Natural killer cell (primary cell): ENCODE results near the gene MXRA7. TPM values are rescaled to one million over a fixed set of nuclear protein-coding genes. Genes with fewer than 3 reads are reported as not detected.

Source experiments
- ATAC-seq, 3 donors: fragments of 150-1000 bp in 2 of 3; fragments of 200-7000 bp in 1 of 3; cut with Tn5 transposase; 1 replicate in 1 of 3; 2 replicates in 2 of 3; pipeline ENCODE4 v1.10.0; 2021; ENCODE audit warnings: mild to moderate bottlenecking in 2 of 3, moderate library complexity in 2 of 3
- DNase-seq, 2 donors: peaks; one replicate each; pipeline versions ENCODE4 v3.0.0 to v3.0.0-alpha.2; 2013 to 2021; ENCODE audit warnings: mixed read lengths in 1 of 2
- H3K27ac ChIP-seq: one replicate; pipeline ENCODE4 v1.5.1; 2013; ENCODE audit warnings: mild to moderate bottlenecking, low read length
- H3K27me3 ChIP-seq: one replicate; pipeline ENCODE4 v1.6.1; 2013; ENCODE audit warnings: low read length; ENCODE audit not compliant: control insufficient read depth, insufficient read depth
- H3K36me3 ChIP-seq: one replicate; pipeline ENCODE4 v1.6.1; 2013; ENCODE audit warnings: low read length; ENCODE audit not compliant: control insufficient read depth, insufficient read depth
- H3K4me1 ChIP-seq: one replicate; pipeline ENCODE4 v1.6.1; 2013; ENCODE audit warnings: low read length; ENCODE audit not compliant: control insufficient read depth, insufficient read depth
- H3K4me3 ChIP-seq: one replicate; pipeline ENCODE4 v1.5.1; 2013; ENCODE audit warnings: low read length
- H3K9me3 ChIP-seq: one replicate; pipeline ENCODE4 v1.6.1; 2013; ENCODE audit warnings: low read length; ENCODE audit not compliant: control insufficient read depth, insufficient read depth
- H3K27ac Mint-ChIP-seq, 2 donors: one replicate each; pipeline ENCODE4 v1.8.0; 2022; ENCODE audit warnings: mild to moderate bottlenecking in 2 of 2, mixed read lengths in 2 of 2, moderate library complexity in 1 of 2
- H3K27me3 Mint-ChIP-seq, 2 donors: one replicate each; pipeline ENCODE4 v1.8.0; 2022; ENCODE audit warnings: low read depth in 2 of 2, mixed read lengths in 2 of 2
- H3K36me3 Mint-ChIP-seq: one replicate; pipeline ENCODE4 v1.8.0; 2022; ENCODE audit warnings: mixed read lengths
- H3K4me1 Mint-ChIP-seq, 2 donors: one replicate each; pipeline ENCODE4 v1.8.0; 2022; ENCODE audit warnings: mixed read lengths in 2 of 2
- H3K4me3 Mint-ChIP-seq: one replicate; pipeline ENCODE4 v1.8.0; 2022; ENCODE audit warnings: mild to moderate bottlenecking, moderate library complexity, mixed read lengths
- H3K9me3 Mint-ChIP-seq, 2 donors: one replicate each; pipeline ENCODE4 v1.8.0; 2022; ENCODE audit warnings: mixed read lengths in 2 of 2
- CTCF ChIP-seq: fragments of 200-600 bp; IDR thresholded peaks from one replicate; pipeline ENCODE4 v1.8.0; 2022; ENCODE audit warnings: antibody characterized with exemption
- WGBS: methylation state at CpG from one replicate; pipeline ENCODE4 v1.1.7; 2013; ENCODE audit warnings: missing lambda C conversion rate; ENCODE audit not compliant: insufficient coverage; 5-methylcytosine and 5-hydroxymethylcytosine counted together
- intact Hi-C: fragments of 100-400 bp; cut with micrococcal nuclease; formaldehyde crosslinking; loops from one replicate; pipeline ENCODE4 v1.14.2; 2022
- total RNA-seq, 4 donors: library from RNA; stranded (reverse); fragments of 120-200 nt in 1 of 4; gene quantifications; one replicate each; pipeline versions ENCODE4 v1.2.3 to v1.2.4, GENCODE V29; 2013 to 2022

MXRA7 gene
- total RNA-seq, 3 donors from 2014 or later (not counting 1 experiment from before 2014, with no cell fraction given) = 31.6 to 47.6 (median 46.5) TPM

- Mint-ChIP-seq H3K36me3 (no peaks in the 10 kb centered on the region), H3K27ac (peak overlapping the region; percentile 91 to 97), H3K27me3 (no peaks in the 10 kb centered on the region), H3K9me3 (no peaks in the 10 kb centered on the region), H3K4me1 (peaks cover 23 to 26% of the 10 kb centered on the region in 2 donors), H3K4me3 (peak overlapping the region; percentile 87)
- no peaks in the 10 kb centered on the region for H3K27me3 ChIP-seq
- WGBS = 62% methylated on average over 12 of the region's 13 CpGs
- peaks cover 26% of the 10 kb centered on the region for H3K4me1 ChIP-seq
- no peak for ATAC-seq
- TF ChIP-seq CTCF = no peak
- intact Hi-C loops = loop anchor here (5.0 kb wide), 2 partner anchors 115 to 155 kb away; no protein-coding TSS in a partner anchor
- no peaks in the 10 kb centered on the region for H3K9me3 ChIP-seq
- no peaks in the 10 kb centered on the region for H3K36me3 ChIP-seq
- H3K27ac ChIP-seq = peak overlapping the region; percentile 89
- H3K4me3 ChIP-seq = peak overlapping the region; percentile 81
- DNase-seq = peak in 1 of 2 donors; percentile 25
Observed at GRCh38 chr17:76672270-76672851, 38.4 kb downstream of the MXRA7 start.

GRCh38 chr17:76671912-76672262 is 38.9 kb downstream of the MXRA7 start:
- no peak for DNase-seq
- Mint-ChIP-seq H3K36me3 (no peaks in the 10 kb centered on the region), H3K4me3 (peak overlapping the region; percentile 87), H3K27me3 (no peaks in the 10 kb centered on the region), H3K9me3 (no peaks in the 10 kb centered on the region), H3K4me1 (peaks cover 23 to 26% of the 10 kb centered on the region in 2 donors), H3K27ac (peak overlapping the region; percentile 91 to 97)
- Histone ChIP-seq H3K9me3 (no peaks in the 10 kb centered on the region), H3K4me3 (peak overlapping the region; percentile 81), H3K4me1 (peaks cover 21% of the 10 kb centered on the region), H3K36me3 (no peaks in the 10 kb centered on the region), H3K27ac (peak overlapping the region; percentile 89), H3K27me3 (no peaks in the 10 kb centered on the region)
- peak in 1 of 3 donors; percentile 4 for ATAC-seq
- intact Hi-C loops = loop anchor here (1.0 to 5.0 kb wide), 3 partner anchors 115 to 318 kb away; no protein-coding TSS in a partner anchor
- 0% methylated on average over 19 of the region's 19 CpGs for WGBS
- no peak for TF ChIP-seq CTCF

GRCh38 chr17:76671123-76671911 is 39.4 kb downstream of the MXRA7 start:
- peak overlapping the region; percentile 91 to 97 for H3K27ac Mint-ChIP-seq
- DNase-seq (peak; percentile 97 to 100), ATAC-seq (peak; percentile 98 to 100 (median 99))
- H3K4me3 Mint-ChIP-seq = peak overlapping the region; percentile 87
- H3K27ac ChIP-seq = peak overlapping the region; percentile 89
- H3K4me1 ChIP-seq = peaks cover 17% of the 10 kb centered on the region
- H3K4me1 Mint-ChIP-seq = peaks cover 23 to 26% of the 10 kb centered on the region in 2 donors
- H3K36me3 Mint-ChIP-seq = no peaks in the 10 kb centered on the region
- intact Hi-C loops = loop anchor here (1.0 to 5.0 kb wide), 3 partner anchors 114 to 317 kb away; no protein-coding TSS in a partner anchor
- 24% methylated on average over 32 of the region's 32 CpGs for whole genome bisulfite sequencing
- H3K27me3 Mint-ChIP-seq = no peaks in the 10 kb centered on the region
- H3K9me3 ChIP-seq = no peaks in the 10 kb centered on the region
- no peaks in the 10 kb centered on the region for H3K9me3 Mint-ChIP-seq
- no peaks in the 10 kb centered on the region for H3K27me3 ChIP-seq
- H3K4me3 ChIP-seq = peak overlapping the region; percentile 81
- no peaks in the 10 kb centered on the region for H3K36me3 ChIP-seq
- no peak for TF ChIP-seq CTCF
